Activated CD8-positive, alpha-beta memory T cell treated with anti-CD3 and anti-CD28 coated beads for 1 hour (primary cell): ENCODE results near the gene PI4KB.

Experiments
- DNase-seq, 2 donors: peaks; one replicate each; pipeline ENCODE4 v3.0.0-alpha.2; 2020; ENCODE audit warnings: low read depth in 1 of 2; ENCODE audit errors: extremely low read depth in 1 of 2

Gene PI4KB

DNA sequence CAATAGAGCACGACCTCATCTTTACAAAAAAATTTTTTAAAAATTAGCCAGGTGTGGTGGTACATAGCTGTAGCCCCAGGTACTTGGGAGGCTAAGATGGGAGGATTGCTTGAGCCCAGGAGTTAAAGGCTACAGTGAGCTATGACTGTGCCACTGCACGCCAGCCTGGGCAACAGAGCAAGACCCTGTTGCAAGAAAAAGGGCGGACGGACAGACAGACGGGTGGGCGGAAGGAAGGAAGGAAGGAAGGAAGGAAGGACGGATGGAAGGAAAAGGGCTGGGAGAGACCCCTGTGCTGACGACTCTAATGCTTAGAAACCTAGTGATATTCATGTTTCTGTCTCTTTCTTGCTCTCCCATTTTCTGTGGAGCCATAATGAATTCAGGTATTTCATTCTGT lies 14.4 kb downstream of the PI4KB start:
- no peak for DNase-seq

DNA sequence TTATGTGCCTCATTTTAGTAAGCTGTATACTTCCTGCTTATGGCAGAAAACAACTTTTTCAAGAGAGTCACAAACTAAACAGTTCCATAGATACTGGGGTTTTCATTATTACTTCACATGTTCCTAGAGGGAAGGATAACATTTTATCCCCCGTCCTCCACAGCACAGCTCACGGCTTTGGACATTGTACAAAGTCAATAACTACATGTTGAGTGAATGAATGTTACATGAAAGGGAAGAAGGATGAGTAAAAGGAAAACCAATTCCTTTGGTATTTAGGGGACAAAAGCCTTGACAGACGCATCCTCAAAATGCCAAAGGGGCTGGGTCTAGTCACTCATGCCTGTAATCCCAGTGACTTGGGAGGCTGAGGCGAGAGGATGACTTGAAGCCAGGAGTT lies 14.8 kb downstream of the PI4KB start:
- DNase-seq = no peak

DNA sequence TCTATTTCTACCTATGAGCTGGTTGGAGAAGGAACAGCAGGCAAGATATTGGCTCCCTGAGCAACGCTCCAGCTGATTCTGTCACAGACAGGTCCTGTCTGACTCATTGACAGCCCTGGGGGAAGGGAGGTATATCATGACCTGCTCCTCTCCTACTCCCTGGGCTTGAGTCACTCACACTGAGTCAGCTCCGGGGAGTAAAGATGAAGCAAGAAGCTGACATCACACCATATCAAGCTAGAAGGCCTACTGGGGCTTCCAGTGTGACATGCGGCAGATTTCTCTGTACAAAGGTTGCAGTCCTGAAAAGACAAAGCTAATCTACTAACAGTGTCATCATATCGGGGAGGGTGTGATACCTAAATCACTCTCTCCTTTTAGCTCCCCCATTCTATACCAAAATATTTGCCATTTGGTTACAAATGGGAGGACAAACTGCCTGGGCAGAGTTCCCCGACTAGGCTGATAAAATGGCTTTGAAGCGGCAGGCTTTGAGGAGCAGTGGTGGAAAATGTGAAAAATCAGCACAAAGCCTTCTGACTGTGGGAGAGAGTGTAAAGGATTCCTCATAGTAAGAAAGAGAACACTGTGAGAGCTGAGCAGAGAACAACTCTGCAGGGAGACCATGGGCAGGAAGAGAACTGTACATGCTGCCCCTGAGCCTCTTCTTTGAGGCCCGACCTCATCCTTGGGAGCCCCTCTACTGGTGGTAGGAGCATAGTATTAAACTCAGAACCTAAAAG lies 15.5 kb downstream of the PI4KB start:
- DNase-seq = peak; percentile 25 to 47

DNA sequence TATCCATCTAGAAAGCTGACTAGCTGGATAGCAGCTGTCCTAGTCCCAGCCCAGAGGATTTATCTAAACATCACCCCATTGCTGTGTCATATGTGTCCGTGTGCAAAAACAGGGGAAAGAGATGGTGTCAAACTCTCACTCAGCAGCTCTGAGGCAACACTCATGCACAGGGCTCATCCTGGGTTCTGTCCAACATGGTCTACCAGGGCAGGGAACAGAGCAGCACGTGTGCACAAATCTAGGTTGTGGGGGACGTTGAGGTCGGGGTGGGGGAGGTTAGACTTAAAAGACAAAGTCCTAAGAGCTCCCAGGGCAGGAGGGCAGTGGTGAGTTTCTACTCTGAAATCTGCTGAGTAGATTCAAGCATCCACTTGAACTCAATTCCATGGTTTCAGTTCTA lies 16.2 kb downstream of the PI4KB start:
- DNase-seq = no peak

DNA sequence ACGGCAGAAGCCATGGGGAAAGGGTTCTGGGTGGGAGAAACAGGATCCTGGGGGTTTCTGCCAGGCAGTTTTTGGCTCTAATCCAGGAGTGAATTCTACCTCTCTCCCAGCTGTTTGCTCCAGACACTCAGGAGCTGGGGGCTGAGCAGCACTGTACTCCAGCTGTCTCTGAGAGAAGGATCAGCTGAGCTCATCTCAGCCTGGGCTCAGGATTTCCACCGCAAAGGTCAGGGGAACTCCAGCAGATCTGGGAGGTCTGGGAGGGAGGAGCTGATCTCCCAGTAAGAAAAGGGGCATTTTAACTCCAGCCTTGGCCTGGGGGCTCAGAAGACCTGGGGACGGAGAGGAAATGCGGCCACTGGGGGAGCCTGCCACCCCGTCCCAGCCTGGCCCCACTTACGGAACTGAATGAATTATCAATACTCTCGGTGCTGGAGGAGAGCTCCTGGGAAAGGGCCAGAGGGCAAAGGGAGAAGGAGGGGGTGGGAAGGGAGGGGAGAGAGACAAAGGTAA lies 17.3 kb downstream of the PI4KB start:
- DNase-seq = no peak

DNA sequence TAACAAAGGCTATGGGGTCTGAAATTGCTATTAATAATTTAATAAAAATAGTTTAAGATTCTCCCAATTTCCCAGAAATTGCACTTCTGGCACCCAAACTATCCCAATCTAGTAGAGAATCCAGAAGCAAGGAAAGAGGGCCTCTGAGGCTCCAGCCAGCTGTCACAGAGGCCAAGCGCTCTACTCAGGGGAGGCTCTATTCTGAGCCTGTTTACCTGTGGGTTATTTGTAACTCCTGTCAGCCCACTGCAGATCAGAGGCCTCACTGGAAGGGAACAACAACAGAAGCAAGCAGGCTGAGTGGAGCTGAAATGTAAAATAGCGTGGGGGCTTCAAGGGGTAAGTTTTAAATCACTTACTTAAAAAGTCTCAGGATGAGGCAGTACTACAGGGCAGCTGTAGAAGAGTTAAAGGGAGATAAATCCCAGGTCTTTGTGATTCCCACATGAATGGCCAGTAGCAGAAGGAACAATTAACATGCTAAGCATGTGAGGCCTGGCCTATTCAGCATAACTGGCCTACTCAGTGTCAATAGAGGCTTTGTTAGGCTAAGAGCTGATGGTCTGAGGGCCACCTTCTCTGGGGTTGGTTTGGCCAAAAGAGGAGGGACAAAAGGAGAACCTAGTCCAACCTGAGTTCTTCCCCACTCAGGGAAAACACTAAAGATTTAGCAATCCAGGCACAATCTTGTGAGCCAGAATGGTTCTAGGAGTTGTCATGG lies 32.3 kb downstream of the PI4KB start:
- DNase-seq = no peak

DNA sequence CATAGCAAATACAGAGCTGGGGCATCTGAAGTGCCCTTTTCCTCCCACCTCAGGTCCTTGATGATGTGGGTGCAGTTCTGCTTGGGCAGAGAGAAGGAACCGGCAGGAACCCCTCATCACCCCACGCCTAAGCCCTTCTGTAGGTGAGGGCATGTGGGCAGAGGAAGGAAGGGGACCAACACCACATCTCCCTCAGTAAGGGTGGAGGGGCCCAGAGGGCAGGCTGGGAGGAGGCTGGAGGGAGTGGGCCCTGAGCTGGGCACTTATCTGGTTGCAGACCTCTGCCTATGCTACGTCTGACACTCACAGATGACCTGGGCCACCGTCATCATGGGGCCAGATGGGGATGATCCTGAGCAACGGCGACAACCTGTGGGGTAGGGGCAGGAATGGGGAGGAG lies 34.1 kb downstream of the PI4KB start:
- DNase-seq = no peak

DNA sequence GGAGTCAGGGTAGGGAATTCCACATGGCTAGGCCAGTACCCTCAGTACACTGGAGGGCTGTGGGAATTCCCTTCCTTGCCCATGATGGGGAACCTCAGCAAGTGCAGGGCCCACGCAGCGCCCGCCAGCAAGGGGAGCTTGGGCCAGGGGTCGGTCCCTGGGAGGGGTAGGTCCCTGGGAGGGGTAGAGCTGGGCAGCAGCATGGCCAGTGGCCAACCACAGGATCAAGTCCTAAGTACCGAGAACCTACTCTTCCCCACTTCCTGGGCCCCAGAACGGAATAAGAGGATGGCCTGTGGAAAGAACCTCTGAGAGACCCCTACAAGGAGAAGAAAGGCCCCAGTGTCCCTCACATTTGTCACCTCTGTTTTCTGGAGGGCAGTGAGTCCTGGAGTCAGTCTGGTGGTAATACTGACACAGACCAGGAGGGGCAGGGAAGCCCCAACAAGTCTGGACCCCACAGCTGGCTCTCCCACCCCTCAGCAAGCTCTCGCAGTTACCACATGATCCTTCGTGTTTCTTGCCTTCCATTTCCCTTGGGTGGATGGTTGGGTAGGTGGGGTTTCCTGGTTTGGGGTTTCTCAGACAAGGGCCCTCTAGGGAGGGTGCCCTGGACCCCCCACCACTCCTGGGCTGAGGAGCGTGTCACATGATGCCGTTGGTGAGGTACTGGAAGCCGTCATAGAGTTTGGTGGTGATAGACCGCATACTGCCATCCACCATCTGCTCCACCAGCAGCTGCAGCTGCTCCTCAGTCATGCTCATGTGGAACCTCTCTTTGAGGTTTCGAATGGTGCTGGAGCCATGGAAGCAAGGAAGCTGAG lies 34.8 kb downstream of the PI4KB start:
- no peak for DNase-seq

DNA sequence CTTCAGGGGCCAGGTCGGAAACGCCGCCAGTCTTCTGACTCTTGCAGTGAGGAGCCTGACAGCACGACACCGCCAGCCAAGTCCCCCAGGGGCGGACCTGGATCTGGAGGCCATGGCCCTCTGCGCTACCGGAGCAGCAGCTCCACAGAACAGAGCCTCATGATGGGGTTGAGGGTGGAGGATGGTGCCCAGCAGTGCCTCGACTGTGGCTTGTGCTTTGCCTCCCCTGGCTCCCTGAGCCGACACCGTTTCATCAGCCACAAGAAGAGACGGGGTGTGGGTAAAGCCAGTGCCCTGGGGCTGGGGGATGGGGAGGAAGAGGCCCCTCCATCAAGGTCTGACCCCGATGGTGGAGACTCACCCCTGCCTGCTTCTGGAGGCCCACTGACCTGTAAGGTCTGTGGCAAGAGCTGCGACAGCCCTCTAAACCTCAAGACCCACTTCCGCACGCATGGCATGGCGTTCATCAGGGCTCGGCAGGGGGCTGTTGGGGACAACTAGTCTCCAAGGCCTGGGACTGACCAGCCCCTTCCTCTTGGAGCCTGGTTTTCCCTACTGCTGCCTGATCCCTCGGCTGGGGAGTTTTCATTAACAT lies 36.4 kb downstream of the PI4KB start:
- no peak for DNase-seq

DNA sequence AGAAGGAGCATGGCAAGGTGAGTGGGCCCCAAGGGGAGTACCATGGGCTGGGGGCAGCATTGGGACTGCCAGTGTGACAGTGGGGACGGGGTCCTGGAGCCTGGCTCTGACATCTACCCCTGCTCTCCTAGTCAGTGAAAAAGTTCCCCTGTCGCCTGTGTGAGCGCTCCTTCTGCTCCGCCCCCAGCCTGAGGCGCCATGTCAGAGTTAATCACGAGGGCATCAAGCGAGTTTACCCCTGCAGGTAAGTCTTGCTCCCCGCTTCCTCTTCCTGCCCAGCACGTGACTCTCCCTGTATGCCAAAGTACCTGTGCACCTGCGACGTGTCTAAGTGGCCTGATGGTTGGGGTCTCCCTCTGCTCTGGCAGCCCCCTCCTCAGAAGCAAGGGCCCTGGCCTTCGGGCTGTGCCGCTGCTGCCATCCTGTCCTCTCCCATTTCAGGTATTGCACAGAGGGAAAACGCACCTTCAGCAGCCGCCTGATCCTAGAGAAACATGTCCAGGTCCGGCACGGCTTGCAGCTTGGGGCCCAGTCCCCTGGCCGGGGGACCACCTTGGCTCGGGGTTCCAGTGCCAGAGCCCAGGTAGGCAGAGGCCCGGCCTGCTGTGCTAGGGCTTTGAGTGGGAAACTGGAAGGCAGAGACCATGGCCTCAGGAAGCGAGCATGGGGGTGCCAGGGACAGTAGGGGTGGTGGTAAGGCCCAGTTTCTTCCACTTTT lies 37.1 kb downstream of the PI4KB start:
- DNase-seq = no peak

DNA sequence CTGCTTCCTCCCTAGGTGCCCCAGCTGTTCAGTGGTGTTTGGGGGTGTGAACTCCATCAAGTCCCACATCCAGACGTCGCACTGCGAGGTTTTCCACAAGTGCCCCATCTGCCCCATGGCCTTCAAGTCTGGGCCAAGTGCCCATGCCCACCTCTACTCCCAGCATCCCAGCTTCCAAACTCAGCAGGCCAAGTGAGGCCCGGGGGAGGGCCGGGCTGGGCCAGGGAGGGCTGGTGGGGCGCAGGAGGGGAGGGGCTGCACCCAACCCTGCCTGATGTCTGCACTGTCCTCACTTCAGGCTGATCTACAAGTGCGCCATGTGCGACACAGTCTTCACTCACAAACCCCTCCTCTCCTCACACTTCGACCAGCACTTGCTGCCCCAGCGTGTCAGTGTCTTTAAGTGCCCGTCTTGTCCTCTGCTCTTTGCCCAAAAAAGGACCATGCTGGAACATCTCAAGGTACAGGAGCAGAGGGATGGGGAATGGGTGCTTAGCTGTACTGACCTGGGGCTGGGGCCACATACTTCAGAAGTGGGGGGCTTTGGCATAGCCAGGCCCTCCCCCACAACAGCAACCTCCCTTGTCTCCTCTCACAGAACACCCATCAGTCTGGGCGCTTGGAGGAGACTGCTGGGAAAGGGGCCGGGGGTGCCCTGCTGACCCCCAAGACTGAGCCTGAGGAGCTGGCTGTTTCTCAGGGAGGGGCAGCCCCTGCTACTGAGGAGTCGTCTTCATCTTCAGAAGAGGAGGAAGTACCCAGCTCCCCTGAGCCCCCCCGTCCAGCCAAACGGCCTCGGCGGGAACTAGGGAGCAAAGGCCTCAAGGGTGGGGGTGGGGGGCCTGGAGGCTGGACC lies 37.9 kb downstream of the PI4KB start:
- no peak for DNase-seq

DNA sequence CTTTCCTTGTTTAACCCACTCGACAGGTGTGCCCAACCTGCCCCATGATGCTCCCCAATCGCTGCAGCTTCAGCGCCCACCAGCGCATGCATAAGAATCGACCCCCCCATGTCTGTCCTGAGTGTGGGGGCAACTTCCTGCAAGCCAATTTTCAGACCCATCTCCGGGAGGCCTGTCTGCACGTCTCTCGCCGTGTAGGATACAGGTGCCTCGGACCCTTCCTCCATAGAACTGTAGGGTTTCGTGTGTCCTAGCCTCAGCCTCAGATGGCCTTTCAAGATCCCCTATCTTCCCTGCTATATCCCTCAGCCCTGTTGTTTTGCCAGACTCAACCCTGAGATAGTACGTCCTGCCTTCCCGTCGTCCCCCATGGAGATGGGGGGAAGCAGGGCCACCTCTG lies 38.7 kb downstream of the PI4KB start:
- DNase-seq = no peak

DNA sequence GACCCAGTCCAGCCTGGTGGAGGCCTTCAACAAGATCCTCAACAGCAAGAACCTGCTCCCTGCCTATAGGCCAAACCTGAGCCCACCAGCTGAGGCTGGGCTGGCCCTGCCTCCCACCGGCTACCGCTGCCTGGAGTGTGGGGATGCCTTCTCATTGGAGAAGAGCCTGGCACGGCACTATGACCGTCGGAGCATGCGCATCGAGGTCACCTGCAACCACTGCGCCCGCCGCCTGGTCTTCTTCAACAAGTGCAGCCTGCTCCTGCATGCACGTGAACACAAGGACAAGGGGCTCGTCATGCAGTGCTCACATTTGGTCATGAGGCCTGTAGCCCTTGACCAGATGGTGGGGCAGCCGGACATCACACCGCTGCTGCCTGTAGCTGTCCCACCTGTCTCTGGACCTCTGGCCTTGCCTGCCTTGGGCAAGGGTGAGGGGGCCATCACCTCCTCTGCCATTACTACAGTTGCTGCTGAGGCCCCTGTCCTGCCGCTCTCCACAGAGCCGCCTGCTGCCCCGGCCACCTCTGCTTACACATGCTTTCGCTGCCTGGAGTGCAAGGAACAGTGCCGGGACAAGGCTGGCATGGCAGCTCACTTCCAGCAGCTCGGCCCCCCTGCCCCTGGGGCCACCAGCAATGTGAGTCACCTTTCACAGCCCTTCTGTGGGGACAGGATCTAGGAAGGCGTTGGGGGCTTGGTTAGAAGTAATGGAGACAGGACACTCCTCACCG lies 39.3 kb downstream of the PI4KB start:
- no peak for DNase-seq

DNA sequence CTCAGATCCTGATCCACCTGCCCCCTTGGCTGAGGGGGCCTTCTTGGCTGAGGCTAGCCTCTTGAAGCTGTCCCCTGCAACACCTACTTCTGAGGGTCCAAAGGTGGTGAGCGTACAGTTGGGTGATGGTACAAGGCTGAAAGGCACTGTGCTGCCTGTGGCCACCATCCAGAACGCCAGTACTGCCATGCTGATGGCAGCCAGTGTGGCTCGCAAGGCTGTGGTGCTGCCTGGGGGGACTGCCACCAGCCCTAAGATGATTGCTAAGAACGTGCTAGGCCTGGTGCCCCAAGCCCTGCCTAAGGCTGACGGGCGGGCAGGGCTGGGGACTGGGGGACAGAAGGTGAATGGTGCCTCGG lies 39.9 kb downstream of the PI4KB start:
- DNase-seq = no peak

DNA sequence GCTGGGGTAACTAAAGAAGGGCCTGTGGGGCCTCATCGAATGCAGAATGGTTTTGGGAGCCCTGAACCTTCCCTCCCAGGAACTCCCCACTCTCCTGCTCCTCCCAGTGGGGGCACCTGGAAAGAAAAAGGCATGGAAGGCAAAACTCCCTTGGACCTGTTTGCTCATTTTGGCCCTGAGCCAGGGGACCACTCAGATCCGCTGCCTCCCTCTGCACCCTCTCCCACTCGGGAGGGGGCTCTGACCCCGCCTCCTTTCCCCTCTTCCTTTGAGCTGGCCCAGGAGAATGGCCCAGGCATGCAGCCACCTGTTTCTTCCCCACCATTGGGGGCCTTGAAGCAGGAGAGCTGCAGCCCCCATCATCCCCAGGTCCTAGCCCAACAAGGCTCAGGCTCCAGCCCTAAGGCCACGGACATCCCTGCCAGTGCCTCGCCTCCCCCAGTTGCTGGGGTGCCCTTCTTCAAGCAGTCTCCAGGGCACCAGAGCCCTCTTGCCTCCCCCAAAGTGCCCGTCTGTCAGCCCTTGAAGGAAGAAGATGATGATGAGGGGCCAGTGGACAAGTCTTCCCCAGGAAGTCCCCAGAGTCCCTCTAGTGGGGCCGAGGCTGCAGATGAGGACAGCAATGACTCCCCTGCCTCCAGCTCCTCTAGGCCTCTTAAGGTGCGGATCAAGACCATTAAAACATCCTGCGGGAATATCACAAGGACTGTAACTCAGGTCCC lies 40.4 kb downstream of the PI4KB start:
- DNase-seq = no peak

DNA sequence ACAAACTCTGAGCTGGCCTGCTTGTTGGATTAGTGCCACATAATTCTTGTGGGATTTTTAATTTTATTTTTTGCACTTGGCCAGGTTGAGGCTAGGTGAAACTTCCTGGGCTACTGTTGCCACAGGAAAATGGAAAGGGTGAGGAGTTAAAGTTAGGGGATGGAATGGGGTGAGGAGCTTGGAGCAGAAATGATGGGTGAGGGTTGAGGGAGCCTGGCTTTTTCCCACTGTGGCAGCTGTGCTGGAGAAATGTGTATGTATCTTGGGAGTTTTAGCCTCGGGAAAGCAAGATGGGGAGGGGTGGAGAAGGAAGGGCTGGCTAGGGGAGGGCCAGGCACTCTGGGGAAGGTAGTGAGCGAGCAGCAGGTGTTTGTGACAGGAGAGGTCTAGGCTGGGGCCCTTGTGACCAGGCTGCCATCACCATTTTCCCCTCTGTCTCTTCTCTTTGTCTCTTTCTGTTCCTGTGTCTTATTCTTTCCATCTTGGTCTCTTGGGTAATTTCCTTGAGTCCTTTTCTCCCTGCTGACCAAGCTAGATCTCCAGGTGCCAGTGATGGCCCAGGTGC lies 43.1 kb downstream of the PI4KB start:
- DNase-seq = no peak

DNA sequence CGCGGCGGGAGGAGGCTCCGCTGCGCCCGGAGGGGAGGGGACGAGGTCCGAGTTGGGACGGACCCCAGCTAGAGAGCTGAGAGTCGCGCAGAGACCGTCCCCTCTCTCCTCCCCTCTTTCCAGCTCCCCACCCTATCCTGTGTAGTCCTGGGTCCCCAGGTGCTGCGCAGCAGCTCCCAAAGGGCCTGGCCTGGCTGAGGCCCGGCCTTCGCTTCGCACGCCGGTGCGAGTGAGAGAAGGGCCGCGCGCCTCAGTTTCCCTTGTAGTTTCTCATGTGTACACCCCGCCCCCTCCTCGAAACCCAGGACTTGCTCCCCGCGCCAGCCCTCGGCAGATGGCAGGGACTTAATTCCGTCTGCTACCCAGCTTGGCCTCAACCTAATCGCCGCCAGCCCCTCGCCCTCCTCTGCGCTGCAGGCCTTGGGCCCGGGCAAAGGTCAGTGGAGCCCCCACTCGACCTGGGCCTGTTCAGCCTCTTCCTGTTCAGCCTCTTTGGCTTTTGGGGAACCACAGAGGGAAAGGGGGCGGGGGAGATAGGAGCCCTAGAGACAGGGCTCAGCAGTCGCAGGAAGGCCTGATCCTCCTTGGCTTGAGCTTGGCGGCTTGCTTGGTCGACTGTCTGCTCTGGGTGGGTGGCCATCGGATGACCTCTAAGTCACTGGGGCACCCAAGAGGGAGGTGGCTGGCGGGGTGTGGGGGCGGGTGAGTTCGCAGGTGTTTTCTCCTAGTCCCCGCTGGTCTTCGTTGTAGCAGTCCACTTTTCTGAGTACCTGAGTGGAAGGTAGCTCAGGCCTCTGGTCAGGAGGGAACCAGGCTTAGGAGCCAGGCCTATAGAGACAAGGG lies 44.1 kb downstream of the PI4KB start:
- DNase-seq = no peak
